LNCaP clone FGC (cell line): ENCODE data around the gene USP27X.

Experiments used
- DNase-seq: peaks from one replicate; pipeline ENCODE4 v3.0.0-alpha.2; 2011; ENCODE audit warnings: low read depth
- H3K4me3 ChIP-seq: 2 replicates; pipeline ENCODE4 v1.5.1; 2011; ENCODE audit warnings: mild to moderate bottlenecking, low read depth, low read length, control low read depth
- CTCF ChIP-seq: IDR thresholded peaks from 2 replicates; pipeline ENCODE4 v1.5.1; 2012; ENCODE audit warnings: mild to moderate bottlenecking; ENCODE audit not compliant: control insufficient read depth, insufficient read depth; ENCODE audit errors: extremely low read depth

USP27X gene

DNA sequence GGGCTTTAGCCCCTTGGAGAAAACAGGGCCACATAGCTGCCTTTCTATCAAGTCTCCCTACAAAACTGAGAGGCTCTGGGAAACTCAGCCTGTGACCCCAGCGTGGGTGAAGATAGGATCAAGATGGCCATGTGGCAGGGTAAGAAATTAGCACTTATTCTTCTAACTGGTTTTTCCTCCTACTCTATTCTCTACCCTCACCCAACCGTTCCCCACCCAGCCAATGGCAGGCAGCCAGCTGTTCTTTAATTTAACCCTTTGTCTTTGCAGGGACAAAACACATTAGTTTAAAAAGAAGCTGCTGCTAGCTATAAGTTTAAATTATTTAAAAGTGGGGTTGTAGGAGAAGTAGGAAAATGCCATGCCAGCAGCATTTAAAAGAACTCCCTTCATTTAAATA lies 45.9 kb downstream of the USP27X start:
- no peak for DNase-seq
- no peak for TF ChIP-seq CTCF
- no peak overlapping the region for H3K4me3 ChIP-seq

GRCh38 chrX:49930039-49930438 lies 50.8 kb downstream of the USP27X start:
- H3K4me3 ChIP-seq: no peak overlapping the region
- no peak for DNase-seq
- TF ChIP-seq CTCF: no peak
